ENCODE measurements around the gene TMEM44. TPM values are rescaled to one million over a fixed set of nuclear protein-coding genes. Genes with fewer than 3 reads are reported as not detected.

Gene TMEM44
- total RNA-seq, 3 donors from 2014 or later, result 9.4 to 12.8 (median 9.6) TPM

DNA sequence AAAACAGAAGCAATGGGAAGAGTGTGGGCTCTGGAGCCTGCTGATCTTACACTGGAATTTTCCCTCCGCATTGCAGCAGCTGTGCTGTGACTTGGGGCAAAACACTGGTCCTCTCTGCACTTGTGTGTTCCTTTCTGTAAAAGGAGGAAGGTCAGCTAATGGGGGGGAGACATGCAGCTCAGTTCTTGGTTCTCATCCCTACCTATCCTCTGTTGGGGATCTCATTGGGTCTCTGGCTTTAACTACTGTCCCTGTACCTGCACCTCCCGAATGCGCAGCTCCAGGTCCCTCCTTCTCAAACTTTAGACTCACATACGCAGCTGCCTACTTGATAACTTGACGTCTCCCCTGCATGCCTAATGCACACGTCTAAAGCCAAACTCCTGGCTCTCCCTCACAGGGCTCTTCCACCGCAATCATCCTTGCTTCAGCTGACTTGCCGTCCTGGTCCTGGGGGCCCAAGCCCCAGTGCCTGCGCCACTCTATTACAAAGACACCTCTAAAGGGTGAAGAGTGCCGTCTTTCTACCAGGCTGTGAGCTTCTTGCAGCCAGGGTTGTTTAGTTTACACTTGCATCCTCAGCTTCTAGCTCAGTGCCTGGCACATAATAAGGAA is 5.9 kb upstream of the TMEM44 start:
- Histone ChIP-seq H3K36me3 (peaks cover 5% of the 10 kb centered on the region), H3K4me3 (no peak overlapping the region), H3K4me1 (no peaks in the 10 kb centered on the region), H3K9me3 (no peaks in the 10 kb centered on the region), H3K27ac (no peak overlapping the region), H3K27me3 (no peaks in the 10 kb centered on the region)
- intact Hi-C loops (cut with DNase I; ENCODE audit: low total_unique reads), result no loop called here
- TF ChIP-seq POLR2A (IDR thresholded peaks at IDR 0.05) (no peak), POLR2AphosphoS5 (IDR thresholded peaks at IDR 0.05) (no peak)
- TF ChIP-seq, protein P1, sequence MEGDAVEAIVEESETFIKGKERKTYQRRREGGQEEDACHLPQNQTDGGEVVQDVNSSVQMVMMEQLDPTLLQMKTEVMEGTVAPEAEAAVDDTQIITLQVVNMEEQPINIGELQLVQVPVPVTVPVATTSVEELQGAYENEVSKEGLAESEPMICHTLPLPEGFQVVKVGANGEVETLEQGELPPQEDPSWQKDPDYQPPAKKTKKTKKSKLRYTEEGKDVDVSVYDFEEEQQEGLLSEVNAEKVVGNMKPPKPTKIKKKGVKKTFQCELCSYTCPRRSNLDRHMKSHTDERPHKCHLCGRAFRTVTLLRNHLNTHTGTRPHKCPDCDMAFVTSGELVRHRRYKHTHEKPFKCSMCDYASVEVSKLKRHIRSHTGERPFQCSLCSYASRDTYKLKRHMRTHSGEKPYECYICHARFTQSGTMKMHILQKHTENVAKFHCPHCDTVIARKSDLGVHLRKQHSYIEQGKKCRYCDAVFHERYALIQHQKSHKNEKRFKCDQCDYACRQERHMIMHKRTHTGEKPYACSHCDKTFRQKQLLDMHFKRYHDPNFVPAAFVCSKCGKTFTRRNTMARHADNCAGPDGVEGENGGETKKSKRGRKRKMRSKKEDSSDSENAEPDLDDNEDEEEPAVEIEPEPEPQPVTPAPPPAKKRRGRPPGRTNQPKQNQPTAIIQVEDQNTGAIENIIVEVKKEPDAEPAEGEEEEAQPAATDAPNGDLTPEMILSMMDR (IDR thresholded peaks at IDR 0.05), result no peak
- no peak for DNase-seq (ENCODE audit: low spot score in 2 of 2)

DNA sequence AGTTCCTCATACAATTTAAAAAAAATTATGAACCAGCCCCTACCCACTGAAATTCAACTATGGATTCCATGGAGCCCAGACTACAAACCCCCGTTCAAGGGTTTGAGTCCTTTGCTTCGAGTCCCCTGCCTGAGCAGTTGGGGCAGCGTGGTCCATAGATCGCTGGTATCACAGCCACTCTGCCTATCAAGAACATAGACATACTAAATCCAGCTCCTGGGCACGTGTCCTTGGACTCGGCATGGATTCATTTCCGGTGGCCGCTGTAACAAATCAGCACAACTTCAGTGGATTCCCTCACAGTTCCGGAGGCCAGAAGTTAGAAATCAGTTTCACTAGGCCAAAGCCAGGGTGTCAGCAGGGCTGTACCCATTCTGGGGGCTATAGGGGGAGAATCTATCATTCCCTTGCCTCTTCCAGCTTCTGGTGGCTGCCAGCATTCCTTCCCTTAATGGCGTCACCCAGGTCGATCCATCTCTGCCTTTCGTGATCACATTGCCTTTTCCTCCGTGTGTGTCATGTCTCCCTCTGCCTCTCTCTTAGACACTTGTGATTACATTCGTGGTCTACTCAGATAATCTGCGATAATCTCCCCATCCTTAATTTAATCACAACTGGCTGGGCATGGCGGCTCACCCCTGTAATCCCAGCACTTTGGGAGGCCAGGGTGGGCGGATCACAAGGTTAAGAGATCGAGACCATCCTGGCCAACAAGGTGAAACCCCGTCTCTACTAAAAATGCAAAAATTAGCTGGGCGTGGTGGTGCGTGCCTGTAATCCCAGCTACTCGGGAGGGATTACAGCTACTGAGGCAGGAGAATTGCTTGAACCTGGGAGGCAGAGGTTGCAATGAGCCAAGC is 4.6 kb upstream of the TMEM44 start:
- H3K9me3 ChIP-seq, result no peaks in the 10 kb centered on the region
- TF ChIP-seq POLR2AphosphoS5 (IDR thresholded peaks at IDR 0.05) (no peak), POLR2A (IDR thresholded peaks at IDR 0.05) (no peak)
- TF ChIP-seq, protein P1 (IDR thresholded peaks at IDR 0.05), result no peak
- H3K27me3 ChIP-seq, result no peaks in the 10 kb centered on the region
- DNase-seq (ENCODE audit: low spot score in 2 of 2), result no peak
- H3K4me3 ChIP-seq, result no peak overlapping the region
- no peaks in the 10 kb centered on the region for H3K4me1 ChIP-seq
- H3K36me3 ChIP-seq, result peaks cover 5% of the 10 kb centered on the region
- H3K27ac ChIP-seq, result no peak overlapping the region
- intact Hi-C loops (cut with DNase I; ENCODE audit: low total_unique reads), result no loop called here

DNA sequence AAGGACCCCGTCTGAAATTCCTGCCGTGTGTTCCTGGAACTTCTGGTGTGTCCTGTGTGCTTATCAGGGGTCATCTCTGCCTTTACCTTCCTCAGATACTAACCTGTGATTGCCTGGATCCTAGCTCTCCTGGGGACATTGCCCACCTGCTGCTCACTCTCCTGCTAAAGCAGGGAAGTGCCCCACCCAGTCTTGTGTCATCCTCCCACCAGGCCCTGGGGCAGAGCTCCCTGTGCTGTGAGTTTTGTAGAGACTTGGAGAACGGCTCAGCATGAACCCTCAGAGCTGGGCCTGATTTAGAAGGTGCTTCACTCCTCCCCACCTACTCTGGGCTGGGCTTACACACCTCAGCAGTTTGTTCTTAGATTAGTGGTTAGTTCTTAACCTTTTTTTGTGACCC is 3.8 kb upstream of the TMEM44 start:
- Histone ChIP-seq H3K4me3 (no peak overlapping the region), H3K36me3 (peaks cover 5% of the 10 kb centered on the region), H3K9me3 (no peaks in the 10 kb centered on the region), H3K27ac (no peak overlapping the region), H3K27me3 (no peaks in the 10 kb centered on the region), H3K4me1 (no peaks in the 10 kb centered on the region)
- TF ChIP-seq POLR2AphosphoS5 (IDR thresholded peaks at IDR 0.05) (no peak), POLR2A (IDR thresholded peaks at IDR 0.05) (no peak)
- TF ChIP-seq, protein P1 (IDR thresholded peaks at IDR 0.05), result no peak
- intact Hi-C loops (cut with DNase I; ENCODE audit: low total_unique reads), result no loop called here
- no peak for DNase-seq (ENCODE audit: low spot score in 2 of 2)

DNA sequence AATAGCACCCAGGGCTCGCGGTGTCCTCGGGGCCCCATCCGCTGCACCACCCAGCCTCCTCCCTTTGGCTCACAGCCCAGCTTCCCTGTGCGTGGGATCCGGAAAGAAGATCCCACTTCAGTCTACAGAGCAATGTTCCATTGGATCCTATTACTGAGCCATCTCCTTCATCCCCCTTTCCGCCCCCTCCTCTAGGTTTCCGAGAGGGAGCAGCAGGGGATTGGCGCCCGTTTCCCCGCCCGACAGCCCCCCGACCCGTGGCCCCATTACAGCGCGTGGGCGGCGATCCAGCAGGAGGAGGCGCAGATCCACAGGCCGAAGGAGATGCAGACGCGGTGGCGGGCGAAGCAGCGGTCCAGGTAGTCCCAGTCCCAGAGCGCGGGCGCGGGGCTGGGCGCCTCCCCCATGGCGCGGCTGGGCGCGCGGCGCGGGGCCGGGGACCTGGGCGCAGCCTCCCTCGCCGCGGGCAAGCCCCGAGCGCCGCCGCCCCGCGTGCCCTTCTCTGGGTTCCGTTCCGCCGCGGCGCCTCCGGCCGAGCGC is 340 bp downstream of the TMEM44 start:
- H3K27me3 ChIP-seq, result no peaks in the 10 kb centered on the region
- peak overlapping the region; percentile 69 to 89 for H3K27ac ChIP-seq
- no peaks in the 10 kb centered on the region for H3K9me3 ChIP-seq
- no peak for DNase-seq (ENCODE audit: low spot score in 2 of 2)
- no peak for TF ChIP-seq POLR2AphosphoS5 (IDR thresholded peaks at IDR 0.05)
- no peaks in the 10 kb centered on the region for H3K36me3 ChIP-seq
- H3K4me1 ChIP-seq, result no peaks in the 10 kb centered on the region
- peak overlapping the region; percentile 56 to 88 (median 72) for H3K4me3 ChIP-seq
- intact Hi-C loops (cut with DNase I; ENCODE audit: low total_unique reads), result no loop called here

DNA sequence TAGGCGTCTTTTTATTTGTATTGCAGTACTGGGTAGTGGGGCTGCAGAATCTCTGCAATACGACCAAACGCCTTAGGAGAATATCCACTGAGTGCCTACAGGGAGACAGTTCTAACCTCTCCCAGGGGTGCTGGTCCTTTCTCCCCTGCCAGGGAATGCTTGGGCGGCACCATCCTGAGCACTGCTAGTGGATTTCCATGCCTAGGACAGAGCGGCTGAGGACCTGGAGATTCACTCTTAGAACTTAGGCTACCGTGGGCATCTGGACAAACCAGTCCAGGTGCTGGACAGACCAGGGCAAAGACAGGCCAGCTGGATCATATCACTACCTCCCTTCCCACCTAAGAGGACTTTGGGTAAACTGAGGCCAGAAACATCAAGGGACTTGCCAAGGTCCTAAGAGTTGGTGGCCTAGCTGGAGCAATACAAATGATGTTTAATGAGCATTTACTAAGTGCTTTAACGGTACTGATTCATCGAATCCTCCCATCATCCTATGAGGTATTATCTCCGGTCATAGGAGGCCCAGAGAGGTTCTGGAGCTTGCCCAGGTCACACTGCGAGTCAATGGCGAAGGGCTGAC is 902 bp downstream of the TMEM44 start:
- no peak for DNase-seq (ENCODE audit: low spot score in 2 of 2)
- Histone ChIP-seq H3K9me3 (no peaks in the 10 kb centered on the region), H3K27ac (peak overlapping the region in 1 of 2 donors; percentile 89), H3K36me3 (no peaks in the 10 kb centered on the region), H3K27me3 (no peaks in the 10 kb centered on the region), H3K4me1 (no peaks in the 10 kb centered on the region), H3K4me3 (peak overlapping the region; percentile 56 to 88 (median 72))
- intact Hi-C loops (cut with DNase I; ENCODE audit: low total_unique reads), result no loop called here
- TF ChIP-seq, protein P1 (IDR thresholded peaks at IDR 0.05), result no peak
- TF ChIP-seq POLR2AphosphoS5 (IDR thresholded peaks at IDR 0.05) (no peak), POLR2A (IDR thresholded peaks at IDR 0.05) (no peak)
